Testis (tissue), 2 donors: ENCODE measurements around the gene TIMM10.

Source experiments
- CTCF ChIP-seq, 3 experiments: fragments of 450-650 bp in 2 of 3; fragments of 200-600 bp in 1 of 3; sonication (generic) in 1 of 3; IDR thresholded peaks; one replicate each; pipeline ENCODE4 v1.5.1; 2016 to 2019; ENCODE audit warnings: antibody characterized with exemption in 3 of 3, mild to moderate bottlenecking in 2 of 3, moderate library complexity in 1 of 3
- POLR2A ChIP-seq: fragments of 450-650 bp; IDR thresholded peaks from one replicate; pipeline ENCODE4 v1.6.1; 2017; ENCODE audit warnings: antibody characterized with exemption, mild to moderate bottlenecking, moderate library complexity

GRCh38 chr11:57501953-57502352, 28.6 kb downstream of the TIMM10 start:
- TF ChIP-seq CTCF (IDR thresholded peaks at IDR 0.05) (no peak), POLR2A (no peak)
